Stimulated activated CD8-positive, alpha-beta memory T cell treated with anti-CD3 and anti-CD28 coated beads, Interleukin-4, amount 100 ng/mL, for 24 hours (primary cell): Measurements from ENCODE around the gene XYLT1.

ENCODE experiments used
- DNase-seq: peaks from one replicate; pipeline ENCODE4 v3.0.0-alpha.2; 2020; ENCODE audit warnings: low read depth

Gene XYLT1

GRCh38 chr16:17251496-17251895, 219.3 kb downstream of the XYLT1 start:
- DNase-seq: no peak

DNA sequence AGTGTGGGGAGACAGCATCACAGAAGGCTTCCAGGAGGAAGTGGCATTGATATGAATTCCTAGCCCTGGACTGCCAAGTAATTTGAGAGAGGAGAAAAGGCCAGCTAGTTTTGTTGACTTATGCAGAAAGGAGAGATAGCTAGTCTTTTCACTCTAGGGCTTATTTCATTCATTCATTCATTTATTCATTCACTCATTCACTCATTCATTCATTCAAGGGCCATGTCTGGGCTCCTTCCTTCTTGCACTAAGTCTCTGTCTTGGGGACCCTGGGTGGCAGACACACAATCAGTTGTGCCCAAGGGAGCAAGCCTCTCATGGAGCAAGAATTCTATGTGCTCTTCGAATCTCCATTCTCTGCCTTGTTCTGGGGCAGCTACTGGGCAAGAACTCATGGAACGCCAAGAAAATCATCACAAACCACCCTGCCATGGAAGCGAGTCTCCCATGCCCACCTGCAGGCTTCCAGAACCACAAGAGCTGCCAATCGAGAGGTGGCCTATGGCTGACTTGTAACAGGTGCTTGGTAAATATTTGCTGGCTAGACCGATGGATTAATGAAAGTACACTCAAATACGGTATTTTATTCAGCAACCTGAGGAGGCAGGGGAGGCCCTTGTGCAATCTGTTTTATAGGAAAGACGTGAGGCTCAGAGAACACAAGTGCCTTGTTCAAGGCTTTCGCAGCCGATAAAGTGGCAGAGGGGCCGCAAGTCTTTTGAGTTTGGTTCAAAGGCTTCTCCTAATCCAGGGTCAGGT, 223.6 kb downstream of the XYLT1 start:
- DNase-seq: no peak

DNA sequence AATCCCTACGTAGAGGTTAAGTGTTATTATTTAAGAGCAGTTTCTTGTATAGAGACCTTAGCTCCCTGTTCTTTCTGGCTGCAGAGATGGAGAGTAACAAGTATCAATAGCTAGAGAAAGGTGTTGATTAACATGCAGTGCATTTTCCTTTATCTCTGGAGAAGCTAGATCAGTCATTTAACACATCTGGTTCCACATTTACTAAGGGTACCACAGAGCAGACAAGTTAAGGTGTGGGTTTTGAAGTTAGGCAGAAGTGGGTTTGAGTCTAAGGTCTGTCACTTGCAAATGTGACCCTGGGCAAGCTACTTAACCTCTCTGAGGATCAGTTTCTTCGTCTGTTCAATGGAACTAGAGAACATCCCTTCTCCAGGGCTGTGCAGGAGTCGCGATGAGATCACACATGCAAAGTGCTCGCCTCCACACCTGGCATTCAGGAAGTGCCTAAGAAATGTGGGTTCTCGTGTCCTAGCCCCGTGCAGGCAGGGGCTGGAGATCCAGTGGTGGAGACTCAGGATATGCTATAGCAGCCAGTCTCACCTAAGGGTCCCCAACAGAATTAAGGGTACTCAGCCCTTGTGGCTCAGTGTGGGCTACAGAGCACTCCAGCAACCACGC, 224.4 kb downstream of the XYLT1 start:
- DNase-seq: no peak

- DNase-seq: no peak
These were observed 225.0 kb downstream of the XYLT1 start for GRCh38 chr16:17245776-17246175.

GRCh38 chr16:17244872-17245551, 225.7 kb downstream of the XYLT1 start:
- no peak for DNase-seq

- no peak for DNase-seq
These were observed 229.4 kb downstream of the XYLT1 start for GRCh38 chr16:17241264-17241835.

DNA sequence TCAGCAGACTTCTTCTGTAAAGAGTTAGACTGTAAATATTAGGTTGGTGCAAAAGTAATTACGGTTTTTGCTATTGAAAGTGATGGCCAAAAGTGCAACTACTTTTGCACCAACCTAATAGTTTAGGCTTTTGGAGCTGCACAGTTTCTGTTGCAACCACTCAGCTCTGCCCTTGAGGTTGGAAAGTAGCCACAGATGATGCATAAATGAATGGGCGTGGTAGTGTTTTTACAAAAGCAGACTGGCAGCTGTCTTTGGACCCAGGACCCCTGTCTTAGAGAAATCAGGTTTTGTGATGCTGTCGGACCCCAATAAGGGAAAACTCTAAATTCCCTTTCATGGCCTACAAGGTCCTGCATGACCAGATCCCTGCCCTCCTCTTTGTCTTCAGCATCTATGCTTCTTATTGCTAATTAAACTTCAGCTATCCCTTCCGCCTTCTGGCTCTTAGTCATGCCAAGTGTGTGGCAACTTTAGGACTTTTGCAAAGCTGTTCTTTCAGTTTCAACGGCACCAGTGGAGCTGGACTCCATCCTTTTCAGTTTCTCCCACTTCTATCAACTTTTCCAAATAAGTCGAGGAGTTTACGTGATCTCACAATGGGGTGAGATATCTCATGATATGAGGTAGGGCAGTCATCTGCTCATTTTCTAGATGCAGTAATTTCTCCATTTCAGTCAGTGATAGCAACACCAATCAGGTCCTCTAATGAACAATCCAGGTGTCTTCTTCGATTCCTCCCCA, 232.3 kb downstream of the XYLT1 start:
- DNase-seq: no peak

- DNase-seq: no peak
These were observed 233.3 kb downstream of the XYLT1 start for GRCh38 chr16:17237350-17237944.

DNA sequence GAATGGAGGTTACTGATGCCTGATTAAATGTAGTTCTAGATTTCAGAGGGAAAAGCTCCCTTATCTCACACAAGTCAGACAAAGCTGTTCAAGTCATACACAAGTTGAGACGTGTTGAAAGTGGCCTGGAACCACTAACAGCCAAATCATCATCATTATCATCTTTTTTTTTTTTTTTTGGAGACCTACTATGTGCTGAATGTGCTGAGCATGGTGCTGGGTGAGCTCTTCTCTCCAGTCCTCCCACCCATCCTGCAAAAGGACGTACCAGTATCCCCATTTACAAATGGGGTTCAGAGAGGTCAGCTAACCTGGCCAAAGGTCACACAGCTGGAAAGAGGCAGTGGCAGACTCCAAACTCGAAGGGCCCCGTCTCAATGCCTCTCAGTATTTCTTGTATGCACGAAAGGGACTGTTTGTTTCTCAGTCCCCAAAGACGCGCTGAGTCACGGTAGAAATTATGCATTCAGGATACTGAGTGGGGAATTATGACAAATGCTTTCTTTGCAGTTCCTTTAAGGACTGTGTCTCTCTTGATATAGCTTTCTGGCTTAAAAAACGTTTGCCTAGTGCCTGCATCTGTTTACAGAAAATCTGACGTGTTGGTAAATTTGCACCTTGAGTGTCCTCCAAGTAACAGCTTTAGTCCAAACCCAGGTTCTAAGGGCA, 235.5 kb downstream of the XYLT1 start:
- no peak for DNase-seq

GRCh38 chr16:17233318-17234002, 237.3 kb downstream of the XYLT1 start:
- DNase-seq: no peak

DNA sequence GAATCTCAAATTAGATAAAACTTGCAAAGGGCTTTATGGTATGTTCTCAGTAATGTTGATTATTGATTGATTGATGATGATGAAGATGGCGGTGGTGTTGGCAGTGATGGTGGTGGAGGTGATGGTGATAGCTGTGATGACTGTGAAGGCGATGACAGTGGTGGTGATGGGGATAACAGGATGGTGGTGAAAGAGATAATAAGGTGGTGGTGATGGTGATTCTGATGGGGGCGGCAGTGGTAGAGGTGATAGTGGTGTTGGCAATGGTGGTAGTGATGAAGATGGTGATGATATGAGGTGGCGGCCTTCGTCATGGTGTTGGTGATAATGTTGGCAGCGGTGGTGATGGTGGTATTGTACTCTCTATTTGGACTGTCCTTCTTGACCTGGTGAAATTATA, 238.3 kb downstream of the XYLT1 start:
- DNase-seq: no peak

DNA sequence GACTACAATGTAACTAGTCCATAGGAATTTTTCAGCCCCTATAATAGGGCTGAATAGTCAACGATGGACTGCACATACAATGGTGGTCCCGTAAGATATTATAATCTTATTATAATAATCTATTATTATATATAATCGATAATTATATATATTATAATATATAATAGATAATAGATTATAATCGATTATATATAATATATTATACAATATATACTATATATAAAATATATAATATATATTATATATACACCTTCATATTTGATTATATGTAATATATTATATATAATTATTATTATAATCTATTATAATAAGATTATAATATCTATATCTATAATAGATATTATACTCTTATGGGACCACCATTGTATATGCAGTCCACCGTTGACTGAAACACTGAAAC, 238.8 kb downstream of the XYLT1 start:
- no peak for DNase-seq

DNA sequence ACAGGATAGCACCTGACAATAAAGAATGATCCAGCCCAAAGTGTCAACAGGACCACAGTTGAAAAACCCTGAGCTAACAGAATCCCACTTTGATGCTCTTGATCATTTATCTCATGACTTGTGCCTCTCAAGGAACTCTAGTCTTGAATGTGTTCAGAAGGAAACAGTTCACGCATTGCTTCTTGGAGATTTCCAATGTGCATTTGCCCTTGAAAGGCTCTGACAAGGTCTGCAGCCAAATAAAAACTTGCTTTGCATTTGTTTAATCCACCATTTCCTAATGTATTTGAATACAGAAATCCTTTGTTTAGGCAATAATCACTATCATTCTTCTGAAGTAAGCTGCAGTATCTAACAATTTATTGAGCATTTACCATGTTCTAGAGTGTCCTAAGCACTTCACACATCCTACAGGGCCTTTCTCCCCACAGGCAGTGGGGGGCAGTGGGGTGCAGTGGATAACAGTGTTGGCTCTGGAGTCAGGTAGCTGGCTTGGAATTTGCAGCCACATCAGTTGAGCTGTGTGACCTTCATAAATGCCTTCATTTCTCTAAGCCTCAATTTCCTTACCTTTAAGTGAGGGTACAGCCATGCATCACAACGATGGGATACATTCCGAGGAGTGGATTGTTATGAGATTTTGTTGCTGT, 239.7 kb downstream of the XYLT1 start:
- no peak for DNase-seq

- DNase-seq: no peak
These were observed 241.0 kb downstream of the XYLT1 start for GRCh38 chr16:17229766-17230165.

DNA sequence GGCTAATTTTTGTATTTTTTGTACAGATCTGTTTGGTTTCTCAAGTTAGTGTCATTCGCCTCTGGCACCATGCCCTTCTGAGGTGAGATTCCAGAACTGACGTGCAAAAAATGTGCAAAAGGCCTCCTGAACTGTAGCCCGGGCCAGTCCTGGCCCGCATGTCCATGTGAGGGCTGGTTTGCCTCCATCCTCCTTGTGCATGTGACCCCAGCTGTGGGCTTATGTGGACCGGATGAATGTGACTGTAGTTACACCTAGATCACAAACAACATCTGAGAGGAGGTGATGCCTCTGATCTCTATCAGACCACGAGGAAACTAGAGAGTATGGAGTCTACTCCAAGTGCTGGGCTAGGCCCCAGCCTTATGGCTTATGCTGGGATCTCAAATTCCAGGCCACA, 241.6 kb downstream of the XYLT1 start:
- DNase-seq: no peak

DNA sequence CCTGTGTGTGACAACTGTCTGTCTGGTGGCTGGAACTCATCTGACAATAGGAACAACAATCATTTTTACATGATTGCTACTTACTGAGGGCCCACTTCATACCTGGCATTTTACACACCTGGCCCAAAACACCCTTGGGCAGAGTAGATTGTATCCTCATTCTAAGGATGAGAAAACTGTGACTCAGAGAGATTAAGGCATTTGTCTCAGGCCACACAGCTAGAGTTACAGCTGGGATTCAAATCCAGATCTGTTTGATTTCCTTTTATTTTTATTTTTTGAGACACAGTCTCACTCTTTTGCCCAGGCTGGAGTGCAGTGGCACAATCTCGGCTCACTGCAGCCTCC, 242.1 kb downstream of the XYLT1 start:
- DNase-seq: no peak

DNA sequence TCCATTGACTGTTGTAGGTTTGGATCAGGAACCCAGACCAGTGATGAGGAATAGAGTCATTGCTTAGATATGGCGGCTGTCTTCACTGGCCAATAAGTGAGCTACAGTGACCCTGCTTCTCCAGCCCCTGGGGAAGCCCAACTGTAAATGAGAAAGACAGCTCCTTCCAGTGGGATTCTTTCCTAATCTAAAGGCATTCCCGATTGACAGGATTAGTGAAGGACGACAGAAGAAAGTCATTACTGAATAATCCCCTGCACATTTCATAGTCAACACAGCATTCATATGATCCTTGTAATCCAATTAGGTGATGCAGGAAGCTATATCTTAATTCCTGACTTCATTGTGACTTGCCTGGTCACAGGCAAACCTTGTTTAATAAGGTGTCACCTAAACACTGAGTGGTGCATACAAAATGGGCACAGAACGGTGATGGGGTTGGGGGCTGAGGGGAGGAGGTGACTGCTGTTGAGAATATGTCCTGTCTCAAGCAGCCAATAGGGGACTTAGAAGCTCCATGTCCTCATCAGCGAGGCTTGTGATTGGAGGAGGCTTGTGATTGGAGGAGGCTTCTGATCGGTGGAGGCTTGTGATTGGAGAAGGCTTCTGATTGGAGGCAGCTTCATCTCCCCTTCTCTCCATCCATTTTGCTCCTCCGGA, 242.6 kb downstream of the XYLT1 start:
- DNase-seq: no peak

DNA sequence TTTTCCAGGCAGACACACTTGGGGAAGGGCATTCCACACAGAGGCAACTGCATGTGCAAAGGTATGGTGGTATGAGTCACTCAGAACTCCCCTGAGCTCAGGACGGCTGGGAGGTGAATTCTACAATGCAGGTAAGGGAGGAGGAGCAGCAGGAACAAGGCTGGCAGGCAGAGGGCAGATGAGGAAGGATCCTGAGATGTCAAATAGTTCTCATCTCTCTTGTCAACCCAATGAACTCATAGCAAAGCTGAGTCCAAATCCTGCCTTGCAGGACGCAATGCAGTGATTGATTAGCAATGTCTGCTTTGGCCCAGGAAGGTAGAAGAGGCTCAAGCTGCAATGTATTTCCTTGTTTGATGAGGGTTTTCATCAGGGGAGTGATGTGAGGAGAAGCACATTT, 243.5 kb downstream of the XYLT1 start:
- no peak for DNase-seq

DNA sequence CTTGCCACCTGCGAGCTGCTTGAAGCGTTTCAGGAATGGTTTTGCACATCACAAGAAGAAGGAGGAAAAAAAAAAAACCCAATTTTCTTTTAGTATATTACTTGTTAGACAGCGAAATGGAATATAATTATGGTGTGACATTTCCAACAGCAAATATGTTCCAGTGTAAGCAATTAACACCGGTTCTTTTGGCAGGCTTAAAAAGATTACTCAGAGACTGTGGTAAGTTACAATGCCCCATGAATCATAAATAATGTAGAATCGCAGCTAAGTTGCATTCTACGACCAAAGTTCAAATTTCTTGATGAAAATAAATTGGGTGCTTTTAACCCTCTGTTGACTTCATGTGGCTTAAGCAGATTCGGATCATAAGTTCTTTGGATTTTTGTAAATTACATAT, 245.2 kb downstream of the XYLT1 start:
- DNase-seq: no peak

DNA sequence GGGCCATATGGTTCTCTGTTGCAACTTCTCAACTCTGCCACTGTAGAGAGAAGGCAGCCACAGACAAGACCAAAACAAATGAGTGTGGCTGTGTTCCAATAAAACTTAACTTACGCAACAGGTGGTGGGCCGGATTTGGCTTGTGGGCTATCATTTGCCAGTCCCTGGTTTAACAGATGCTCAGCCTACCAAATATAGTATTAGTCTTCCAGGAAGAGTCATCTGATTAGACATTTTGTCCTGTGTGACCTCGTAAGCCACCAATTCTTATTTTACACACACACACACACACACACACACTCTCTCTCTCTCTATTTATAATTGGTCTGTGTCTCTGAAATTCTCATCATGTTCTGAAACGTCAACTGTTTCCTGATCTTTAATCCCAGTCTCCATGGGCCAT, 245.9 kb downstream of the XYLT1 start:
- DNase-seq: no peak
